Measurements from ENCODE around the gene HLF.

- no peak for TF ChIP-seq EZH2 (IDR thresholded peaks at IDR 0.05; ENCODE audit: insufficient read depth, poor library complexity, severe bottlenecking)
- no peak for TF ChIP-seq EZH2phosphoT487 (IDR thresholded peaks at IDR 0.05; ENCODE audit: insufficient read depth, low read depth)
Observed at GRCh38 chr17:55238931-55239297, 25.8 kb upstream of the HLF start.

All from GM23248 (cell line).